ENCODE measurements around the gene CCS.

- no peak for TF ChIP-seq EZH2 (IDR thresholded peaks at IDR 0.05; ENCODE audit: low read length, missing control alignments)
- no peak for TF ChIP-seq CTCF (conservative IDR thresholded peaks at IDR 0.05 in 1 of 2, IDR thresholded peaks at IDR 0.05 in 1 of 2; ENCODE audit: low read depth in 1 of 2, low read length in 2 of 2)
Observed at GRCh38 chr11:66562907-66563583, 29.9 kb upstream of the CCS start.
